Activated CD4-positive, alpha-beta T cell treated with anti-CD3 and anti-CD28 coated beads, Interleukin-2, amount 50 U/mL, for 1 hour (primary cell): Measurements from ENCODE around the gene RAB37.

Experiments
- DNase-seq: peaks from one replicate; pipeline ENCODE4 v3.0.0-alpha.2; 2020

RAB37 gene

DNA sequence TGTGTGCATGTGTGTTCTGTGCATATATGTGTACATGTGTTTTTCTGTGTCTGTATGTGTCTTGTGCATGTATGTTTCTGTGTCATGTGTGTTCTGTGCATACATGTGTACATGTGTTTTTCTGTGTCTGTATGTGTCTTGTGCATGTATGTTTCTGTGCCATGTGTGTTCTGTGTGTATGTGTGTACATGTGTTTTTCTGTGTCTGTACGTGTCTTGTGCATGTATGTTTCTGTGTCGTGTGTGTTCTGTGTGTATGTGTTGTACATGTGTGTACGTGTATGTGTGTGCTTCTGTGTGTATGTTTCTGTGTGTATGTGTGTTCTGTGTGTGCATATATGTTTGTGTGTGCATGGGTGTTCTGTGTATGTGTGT, 8.4 kb upstream of the RAB37 start:
- no peak for DNase-seq

DNA sequence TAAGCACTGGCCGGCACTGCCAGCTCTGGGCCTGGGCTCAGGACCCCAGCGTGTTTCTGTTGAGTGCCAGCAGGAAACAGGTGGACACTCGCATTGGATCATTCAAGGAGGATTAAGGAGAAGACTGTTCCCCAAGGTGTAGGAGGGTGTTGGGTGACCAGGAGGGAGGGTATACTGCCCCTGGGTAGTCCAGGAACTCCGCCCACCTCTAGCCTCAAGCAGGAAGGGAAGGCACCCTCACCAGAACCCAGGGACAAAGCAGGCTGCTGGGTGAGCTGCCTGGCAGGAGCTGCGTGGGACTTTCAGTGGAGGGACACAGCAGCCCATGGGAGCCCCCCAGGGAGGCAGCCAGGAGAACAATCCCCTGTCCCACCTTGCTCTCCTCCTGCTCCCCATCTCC, 7.7 kb upstream of the RAB37 start:
- DNase-seq = no peak

DNA sequence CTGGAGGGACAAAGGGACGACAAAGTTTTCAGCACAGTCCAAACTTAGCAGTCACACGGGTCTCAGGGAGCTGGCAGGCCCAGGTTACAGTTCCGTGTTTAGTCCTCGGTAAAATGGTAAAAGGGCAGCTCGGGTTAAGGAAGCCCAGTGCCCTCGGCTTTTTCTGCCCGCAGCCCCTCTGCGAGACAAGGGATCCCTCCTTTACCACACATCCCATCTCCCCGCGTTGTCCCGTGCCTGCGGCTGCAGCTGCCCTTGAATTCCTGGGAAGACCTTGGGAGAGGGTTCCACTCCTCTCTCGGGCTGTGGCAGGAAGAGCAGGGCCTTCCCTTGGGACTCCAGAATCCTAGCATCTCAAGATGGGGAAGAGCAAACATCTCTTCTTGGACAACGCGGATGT, 7.2 kb upstream of the RAB37 start:
- no peak for DNase-seq

DNA sequence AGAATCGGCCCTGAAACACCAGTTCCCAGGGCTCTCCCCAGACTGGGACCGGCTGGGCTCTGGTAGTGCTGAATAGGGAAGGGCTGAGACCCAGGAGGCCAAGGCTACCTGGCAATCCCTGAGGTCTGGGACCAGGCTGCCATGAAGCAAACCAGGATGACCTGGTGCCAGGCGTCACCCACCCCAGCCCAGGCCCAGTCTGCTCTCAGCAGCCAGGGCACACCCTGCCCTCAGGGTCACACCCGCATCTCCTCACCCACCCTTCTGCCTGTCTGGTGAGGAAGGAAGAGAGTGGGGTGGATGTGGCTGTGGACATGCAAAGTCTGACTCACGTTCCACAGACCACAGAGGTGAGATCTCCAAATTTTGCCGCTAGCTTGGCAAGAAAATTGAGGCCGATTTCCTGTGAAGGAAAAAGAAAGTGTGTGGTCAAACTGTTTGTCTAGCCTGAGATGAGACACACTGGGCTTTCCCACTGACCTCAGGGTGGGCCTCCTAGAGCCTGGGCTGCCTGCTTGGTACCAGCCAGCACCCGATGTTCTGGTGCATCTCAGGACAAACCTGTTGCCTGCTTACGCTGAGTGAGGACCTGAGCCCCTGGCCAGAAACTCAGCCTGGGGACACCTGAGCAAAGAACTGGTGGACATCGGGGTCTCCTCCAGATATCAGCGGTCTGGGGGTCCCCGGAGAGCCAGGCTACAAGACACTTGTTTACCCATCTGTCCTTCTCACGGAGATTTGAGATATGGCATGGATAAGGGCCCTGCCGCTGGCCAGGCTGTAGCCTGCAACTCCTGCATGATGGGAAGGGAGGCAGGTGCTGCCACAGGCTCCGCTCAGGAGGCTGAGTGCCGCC, 6.3 kb upstream of the RAB37 start:
- peak; percentile 44 for DNase-seq

DNA sequence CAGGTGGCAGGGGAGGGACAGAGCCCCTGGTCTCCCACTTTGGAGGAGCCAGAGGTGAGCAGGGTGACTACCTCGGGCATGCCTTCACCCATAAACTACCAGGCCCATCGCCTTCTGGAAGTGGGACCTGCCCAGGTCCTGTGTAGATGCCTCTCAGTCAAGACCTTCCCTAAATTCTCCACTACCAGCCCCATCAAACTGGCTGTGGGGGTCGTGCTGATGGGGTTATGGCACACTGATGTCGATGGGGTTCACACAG, 5.8 kb upstream of the RAB37 start:
- DNase-seq = no peak

DNA sequence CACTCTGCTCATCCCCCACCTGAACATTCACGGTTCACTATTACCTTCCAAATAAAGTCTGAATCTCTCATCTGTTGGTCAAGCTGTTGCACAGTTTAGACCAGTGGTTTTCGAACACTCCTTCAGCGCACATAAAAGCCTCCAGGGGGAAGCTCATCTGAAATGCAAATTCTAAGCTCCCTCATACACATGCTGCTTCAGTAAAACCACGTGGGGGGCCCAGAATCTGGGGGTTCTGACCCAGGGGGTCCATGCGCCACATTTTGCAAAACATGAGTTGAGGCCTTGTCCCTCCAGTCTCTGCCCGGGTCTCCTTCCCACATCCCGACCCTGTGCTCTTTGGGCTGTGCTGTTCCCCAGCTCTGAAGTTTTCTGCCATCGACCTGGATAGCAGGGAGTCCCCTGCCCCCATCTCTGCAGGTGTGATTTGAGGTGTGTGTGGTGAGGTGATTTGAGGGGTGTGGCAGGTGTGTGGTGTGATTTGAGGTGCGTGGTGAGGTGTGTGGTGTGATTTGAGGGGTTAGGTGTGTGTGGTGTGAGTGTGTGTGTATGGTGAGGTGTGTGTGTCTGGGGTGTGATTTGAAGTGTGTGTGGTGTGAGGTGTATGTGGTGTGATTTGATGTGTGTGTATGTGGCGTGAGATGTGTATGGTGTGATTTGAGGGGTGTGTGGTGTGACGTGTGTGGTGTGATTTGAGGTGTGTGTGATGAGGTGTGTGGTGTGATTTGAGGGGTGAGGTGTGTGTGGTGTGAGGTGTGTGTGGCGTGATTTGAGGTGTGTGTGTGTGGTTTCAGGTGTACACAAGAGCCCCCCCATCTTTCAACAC, 4.8 kb upstream of the RAB37 start:
- DNase-seq = no peak

DNA sequence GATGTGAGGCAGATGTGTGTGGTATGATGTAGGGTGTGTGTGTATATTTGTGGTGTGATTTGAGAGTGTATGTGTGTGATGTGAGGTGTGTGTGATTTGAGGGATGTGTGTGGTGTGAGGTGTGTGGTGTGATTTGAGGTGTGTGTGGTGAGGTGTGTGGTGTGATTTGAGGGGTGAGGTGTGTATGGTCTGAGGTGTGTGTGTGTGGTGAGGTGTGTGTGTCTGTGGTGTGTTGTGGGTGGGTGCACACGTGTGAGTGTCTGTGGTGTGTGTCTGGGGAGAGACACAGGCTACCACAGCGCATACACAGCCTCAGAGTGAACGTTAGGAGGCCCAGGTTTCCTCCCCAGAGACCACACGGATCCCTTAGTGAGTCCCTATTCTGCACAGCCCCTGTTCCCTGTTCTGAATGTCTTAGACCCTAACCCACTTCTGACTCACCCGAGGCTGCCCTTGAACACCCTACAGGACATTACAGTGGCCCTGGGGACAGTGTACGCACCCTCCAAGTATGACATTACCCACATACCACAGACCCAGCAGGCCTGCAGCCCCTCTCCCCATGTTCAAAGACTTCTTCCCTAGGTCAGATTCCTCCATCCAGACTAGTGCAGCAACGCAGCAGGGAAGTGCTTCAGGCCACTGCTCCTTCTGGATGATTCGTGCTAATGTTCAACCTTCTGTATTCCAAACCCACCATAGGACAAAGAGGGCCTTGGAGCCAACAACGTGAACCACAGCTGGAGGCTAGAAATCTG, 3.5 kb upstream of the RAB37 start:
- no peak for DNase-seq

DNA sequence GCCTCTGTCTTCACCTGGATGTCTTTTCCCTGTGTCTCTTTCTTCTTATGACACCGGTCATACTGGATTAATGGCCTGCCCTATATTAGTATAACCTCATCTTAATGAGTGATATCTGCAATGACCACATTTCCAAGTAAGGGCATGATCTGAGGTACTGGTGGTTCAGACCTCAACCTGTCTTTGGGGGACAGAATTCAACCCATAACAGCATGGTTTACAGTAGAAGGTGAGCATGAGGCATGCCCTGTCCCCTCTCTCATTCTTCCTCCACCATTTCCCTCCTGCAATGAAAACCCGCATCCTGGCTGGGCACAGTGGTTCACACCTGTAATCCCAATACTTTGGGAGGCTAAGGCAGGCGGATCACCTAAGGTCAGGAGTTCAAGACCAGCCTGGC, 2.8 kb upstream of the RAB37 start:
- DNase-seq = no peak

DNA sequence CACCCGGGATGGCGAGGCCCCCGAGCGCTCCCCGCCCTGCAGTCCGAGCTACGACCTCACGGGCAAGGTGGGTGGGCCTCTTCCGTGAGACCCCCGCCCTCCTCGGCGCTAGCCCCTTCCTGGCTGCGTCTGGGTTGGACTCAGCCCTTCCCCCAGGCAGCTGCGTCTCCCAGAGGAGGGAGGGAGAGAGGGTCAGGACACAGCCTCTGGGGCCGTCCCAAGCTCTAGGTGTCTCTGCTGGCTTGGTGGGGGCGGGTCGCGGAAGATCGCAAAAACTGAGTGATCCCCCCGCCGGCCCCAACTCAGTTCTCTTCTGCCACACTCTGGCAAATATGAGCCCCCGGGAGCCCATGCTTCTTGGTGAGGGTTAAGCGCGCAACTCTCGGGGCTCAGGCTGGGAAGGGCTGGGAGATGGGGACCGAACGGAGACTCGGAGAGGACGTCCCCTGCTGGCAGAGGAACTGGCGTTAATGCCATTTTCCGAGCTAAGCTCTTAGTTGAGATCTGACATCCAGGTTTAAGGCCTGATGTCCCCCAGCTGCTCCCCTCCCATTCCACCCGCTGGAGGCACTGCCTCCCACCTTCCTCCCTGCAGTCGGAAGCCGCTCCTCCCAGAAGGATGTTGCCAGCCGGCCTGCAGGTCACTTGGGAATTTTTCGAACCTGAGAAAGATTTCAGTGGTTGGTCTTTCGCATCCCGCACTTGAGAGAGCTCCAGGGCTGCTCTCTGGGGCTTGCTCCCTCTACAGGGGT, 419 bp downstream of the RAB37 start:
- DNase-seq = peak; percentile 56

DNA sequence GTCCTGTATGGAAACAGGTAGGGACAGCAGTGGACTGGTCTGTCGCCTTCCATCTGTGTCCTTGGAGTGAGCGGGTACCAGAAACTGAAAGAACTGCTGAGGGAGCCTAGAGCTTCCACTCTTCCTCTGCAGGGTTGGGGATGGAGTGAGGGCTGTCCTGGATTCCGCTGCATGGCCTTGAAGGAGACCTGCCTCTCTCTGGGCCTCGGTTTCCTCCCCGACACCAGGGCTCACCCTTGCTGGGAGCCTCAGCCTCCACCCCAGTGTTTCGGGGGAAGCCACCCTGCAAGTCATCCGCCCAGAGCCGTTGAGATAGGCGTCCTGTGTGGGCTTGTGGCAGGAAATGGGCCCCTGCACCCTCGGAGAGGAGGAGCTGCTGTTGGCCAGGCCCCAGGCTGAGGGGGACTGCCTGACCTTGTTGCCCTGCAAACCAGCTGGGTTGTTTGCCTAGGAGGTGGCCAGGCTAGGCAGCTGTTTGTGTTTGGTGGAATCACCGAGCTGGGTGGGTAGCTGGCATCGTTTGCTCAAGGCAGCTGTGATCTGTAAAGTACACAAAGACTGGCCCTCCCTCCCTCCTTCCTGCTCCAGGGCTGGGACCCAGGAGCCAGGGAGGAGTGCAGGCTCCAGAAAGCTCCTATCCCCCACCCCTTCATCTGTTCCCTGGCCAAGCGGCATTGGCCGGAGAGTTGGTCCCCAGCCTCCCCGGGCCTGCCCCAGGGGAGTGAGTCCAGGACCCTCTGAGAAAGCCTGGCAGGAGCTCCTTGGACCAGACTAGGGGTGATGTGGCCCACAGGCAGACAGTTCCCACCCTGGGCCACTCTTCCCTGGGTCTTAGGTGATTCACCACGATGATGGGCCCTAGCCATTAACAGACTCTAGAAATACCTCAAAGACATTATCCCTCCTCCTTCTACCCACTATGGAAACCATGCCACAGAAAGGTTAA, 1.3 kb downstream of the RAB37 start:
- peak; percentile 62 for DNase-seq

DNA sequence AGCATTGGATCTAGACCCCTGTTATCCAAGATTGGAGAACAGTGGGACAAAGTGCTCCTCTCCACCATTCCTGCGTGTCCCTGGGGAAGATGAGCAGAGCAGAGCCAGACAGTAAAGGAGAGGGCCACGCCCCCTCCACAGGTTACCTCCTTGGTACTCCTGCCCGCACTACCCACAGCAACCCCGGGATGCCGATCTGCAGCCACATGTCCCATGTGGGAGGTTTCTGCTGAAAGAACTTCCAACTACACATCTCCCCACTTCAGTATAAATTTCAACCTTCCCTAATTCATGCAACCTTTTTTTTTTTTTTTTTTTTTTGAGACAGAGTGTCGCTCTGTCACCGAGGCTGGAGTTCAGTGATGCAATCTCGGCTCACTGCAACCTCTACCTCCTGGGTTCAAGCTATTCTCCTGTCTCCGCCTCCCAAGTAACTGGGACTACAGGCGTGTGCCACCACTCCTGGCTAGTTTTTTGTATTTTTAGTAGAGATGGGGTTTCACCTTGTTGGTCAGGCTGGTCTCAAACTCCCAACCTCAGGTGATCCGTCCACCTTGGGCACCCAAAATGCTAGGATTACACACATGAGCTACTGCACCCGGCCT, 2.3 kb downstream of the RAB37 start:
- DNase-seq = no peak

DNA sequence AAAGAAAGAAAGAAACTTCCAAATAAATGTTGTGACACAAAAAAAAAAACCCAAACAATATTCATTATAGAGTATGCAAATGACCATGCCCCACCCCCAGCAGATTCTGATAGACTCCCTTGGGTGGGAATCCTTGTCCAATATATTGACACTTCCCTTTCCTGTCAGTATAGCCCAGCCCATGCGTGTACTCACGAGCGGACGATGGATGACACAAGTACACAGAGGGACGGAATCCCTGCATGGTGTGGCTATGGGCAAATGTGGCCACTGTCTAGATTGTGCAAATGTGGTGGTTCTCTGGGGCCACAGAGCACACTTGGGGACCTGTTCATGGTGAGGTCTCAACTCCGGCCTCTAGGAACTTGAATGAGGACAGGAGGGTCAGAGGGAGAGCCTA, 3.1 kb downstream of the RAB37 start:
- DNase-seq = no peak

DNA sequence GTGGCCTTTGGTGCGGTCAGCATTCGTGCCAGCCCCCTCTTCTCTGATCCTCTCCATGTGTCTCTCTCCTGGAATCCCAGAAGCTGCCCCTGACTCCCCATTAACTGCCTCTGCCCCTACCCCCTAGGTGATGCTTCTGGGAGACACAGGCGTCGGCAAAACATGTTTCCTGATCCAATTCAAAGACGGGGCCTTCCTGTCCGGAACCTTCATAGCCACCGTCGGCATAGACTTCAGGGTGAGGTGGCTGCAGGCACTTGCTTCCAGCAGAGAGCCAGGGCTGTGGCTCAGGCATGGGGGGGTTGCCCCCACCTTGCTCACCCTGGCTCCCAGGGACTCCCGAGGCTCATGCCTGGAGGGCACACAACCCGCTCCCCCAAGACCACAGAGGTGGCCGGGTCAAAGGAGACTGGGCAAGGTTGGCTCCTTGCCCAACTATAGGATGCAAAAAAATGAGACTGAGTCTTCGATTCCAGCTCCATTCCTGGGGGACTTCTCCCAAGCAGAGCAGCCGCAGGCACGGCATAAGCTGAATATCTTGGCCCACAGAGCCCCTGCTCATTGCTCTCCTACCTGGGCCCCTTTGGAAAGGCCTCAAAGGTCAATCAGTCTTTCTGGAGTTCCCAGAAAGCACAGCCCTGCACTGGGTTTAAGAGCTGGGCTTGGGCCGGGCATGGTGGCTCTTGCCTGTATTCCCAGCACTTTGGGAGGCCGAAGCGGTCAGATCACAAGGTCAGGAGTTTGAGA, 3.8 kb downstream of the RAB37 start:
- no peak for DNase-seq

DNA sequence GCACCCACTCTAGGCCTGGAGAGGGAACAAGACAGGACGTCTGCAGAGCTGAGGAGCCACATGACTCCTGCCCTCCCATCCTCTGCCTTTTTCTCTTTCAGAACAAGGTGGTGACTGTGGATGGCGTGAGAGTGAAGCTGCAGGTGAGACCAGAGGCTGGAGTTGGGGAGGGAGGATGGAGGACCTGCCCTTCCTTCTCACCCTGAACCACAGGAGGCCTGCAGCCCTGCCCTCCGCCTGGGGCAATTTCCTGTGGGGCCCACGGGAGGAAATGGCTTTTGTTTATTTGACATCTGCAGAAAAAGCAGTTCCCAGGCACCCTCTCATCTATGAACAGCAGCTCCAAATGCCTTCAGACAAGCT, 5.1 kb downstream of the RAB37 start:
- no peak for DNase-seq

DNA sequence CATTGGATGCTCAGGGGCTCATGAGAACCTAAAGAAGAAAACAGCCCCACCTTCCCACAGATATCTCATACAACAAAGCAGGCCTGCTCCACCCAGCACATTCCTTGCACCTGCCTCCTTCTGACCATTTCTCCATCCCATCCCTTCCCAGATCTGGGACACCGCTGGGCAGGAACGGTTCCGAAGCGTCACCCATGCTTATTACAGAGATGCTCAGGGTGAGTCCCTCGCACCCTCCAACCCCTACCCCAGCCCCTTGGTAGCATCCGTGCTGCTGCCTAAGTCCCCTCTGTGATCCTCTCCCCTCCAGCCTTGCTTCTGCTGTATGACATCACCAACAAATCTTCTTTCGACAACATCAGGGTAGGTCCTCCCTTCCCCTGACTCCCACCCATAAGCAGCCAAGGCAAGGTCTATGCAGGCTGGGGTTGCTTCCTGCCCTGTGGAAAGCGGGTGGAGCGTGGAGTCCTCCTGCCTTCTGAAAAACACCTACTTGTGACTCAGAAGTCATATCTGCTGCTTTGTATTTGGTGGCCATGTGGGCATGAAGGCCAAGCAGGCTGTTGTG, 6.0 kb downstream of the RAB37 start:
- no peak for DNase-seq

DNA sequence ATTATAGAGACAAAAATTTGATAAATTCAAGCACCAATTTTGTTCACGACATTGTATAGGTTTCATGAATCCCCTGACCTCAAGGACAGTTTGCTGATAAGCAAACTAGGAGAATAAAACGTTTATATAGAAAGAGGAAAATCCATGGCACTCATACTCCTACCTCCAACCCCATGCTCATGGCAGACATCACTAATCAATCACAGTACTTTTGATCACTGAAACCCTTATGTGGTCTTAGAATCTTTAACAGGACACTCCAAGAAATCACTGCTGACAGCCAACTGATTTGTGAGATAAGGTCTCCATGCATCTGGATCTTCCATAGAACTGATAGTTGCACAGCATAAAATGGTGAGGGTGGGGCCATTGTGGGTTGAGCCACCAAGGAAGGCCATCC, 6.7 kb downstream of the RAB37 start:
- DNase-seq = no peak

DNA sequence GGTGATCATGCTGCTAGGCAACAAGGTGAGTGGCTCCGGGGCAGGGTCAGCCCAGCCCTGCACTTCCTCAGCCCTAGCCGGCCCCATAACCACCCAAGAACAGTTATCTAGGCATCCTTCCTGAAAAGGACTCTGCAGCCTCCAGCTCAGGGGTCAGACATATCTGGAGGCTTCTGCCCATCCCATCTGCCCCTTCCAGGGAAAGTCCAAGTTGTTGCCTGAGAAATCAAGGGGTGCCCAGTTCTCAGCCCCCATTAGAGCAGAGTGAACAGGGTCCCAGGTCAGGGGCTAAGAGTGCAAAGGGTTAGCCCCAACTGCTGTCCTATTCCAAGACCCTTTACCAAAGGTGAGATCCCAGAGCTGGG, 7.3 kb downstream of the RAB37 start:
- no peak for DNase-seq

DNA sequence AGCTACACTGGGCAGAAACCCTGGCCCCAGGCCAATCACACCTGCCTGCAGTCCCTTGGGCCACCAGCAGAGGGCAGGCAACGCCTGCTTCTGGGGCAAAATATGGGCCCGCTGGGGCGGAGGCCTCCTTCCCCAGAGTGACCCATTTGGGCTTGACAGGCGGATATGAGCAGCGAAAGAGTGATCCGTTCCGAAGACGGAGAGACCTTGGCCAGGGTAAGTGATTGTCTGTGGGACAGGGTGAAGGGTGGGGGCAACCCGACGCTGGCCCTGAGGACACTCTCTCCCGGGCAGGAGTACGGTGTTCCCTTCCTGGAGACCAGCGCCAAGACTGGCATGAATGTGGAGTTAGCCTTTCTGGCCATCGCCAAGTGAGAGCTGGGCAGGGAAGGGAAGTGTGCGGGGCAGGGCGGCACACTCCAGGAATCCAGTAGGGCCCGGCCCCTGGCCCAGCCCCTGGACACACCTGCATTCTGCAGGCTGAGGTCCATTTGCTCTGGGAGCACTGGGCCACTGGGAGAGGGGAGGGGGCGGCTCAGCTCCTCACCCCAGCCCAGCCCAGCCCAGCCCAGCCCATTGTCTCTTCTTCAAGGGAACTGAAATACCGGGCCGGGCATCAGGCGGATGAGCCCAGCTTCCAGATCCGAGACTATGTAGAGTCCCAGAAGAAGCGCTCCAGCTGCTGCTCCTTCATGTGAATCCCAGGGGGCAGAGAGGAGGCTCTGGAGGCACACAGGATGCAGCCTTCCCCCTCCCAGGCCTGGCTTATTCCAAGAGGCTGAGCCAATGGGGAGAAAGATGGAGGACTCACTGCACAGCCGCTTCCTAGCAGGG, 7.9 kb downstream of the RAB37 start:
- peak; percentile 82 for DNase-seq

DNA sequence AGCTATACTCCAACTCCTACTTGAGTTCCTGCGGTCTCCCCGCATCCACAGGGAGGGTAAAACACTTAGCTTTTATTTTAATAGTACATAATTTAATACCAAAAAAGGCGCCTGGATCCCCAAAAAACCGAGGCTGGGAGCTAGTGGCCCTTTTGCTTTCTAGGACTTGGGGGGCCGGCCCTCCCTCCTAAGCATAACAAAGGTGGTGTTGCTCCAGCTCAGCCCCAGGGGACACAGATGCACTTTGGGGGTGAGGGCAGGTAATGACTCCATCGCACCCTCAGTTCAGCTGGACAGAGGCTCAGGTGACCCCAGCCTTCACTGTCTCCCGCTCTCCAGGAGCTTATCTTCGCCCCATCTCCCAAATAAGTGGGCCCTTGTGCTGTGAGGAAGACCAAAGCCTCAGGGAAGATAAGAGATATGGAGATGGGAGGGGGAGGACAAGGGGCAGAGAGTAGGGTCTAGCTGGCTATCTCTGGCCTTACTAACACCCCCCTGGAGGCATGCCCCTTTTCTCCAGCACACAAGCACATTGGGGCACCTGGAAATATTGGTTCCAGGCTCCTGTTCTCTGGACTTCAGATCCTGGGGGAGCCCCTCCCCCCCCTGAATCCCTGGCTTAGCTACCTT, 8.6 kb downstream of the RAB37 start:
- no peak for DNase-seq
